Daoy (cell line): ENCODE results near the gene VWA8. TPM values are rescaled to one million over a fixed set of nuclear protein-coding genes. Genes with fewer than 3 reads are reported as not detected.

ENCODE experiments used
- DNase-seq: peaks from one replicate; pipeline ENCODE4 v3.0.0-alpha.2; 2015; ENCODE audit warnings: low read depth
- total RNA-seq: library from RNA; depleted of rRNA; stranded (reverse); fragments of >200 nt; shearing (Covaris generic); gene quantifications from 2 replicates; pipeline ENCODE4 v1.2.3, GENCODE V29; 2014

Gene VWA8
- total RNA-seq, 1 experiment from 2014 or later, result 10.1 TPM

GRCh38 chr13:41614671-41615527 lies 346.0 kb downstream of the VWA8 start:
- no peak for DNase-seq

DNA sequence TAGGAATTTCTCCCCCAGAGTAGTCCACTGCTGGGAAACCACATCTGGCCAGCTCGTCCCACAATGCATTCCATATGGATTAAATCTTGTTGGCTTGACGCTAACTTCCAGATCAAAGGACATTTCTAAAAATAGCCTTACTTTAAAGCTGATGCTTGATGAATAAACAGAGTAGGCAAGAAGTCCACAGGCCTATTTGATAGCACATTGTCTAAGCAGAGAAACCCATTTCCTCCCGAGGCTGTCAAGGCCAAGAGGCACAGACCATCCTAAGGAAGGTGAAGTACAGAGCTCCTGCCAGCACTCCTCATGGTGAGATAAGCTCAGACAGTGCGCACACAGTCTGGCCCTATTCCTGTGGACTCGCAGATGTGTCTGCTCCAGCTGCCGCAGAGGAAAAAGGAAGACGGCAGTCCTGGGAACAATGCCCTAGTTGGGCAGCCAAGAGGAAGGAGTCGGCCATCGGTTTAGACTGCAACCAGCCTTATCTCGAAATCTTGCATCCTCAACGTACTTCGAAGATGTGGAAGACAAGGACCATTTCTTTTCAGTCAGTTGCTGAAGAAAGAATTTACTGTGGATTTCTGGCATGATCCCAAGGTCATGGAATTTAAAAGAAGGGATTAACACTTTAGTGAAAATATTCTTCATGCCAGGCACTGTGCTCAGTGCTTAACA lies 346.8 kb downstream of the VWA8 start:
- DNase-seq, result no peak

DNA sequence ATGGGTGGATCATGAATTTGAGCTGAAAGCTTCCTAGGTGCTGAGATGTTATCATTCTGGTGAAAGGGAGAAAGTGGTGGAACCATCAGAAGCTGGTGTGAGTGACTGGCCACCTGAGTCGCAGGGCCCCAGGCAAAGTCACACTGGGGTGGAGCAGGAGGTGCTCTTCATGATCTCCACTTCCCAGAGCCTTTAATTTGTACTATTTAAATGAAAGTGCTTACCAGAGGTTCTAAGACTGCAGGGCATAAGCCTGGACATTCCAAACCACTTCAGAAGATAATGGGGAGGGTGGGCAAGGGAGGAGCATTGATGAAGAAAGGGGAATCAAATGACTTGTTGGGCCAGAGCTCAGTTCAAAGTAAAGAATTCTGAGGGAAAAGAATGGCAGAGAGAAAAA lies 347.4 kb downstream of the VWA8 start:
- DNase-seq, result no peak

GRCh38 chr13:41611385-41611784 lies 349.5 kb downstream of the VWA8 start:
- DNase-seq, result no peak

GRCh38 chr13:41610404-41610803 lies 350.5 kb downstream of the VWA8 start:
- peak; percentile 48 for DNase-seq

- no peak for DNase-seq
These were observed 351.1 kb downstream of the VWA8 start for GRCh38 chr13:41609828-41610227.

DNA sequence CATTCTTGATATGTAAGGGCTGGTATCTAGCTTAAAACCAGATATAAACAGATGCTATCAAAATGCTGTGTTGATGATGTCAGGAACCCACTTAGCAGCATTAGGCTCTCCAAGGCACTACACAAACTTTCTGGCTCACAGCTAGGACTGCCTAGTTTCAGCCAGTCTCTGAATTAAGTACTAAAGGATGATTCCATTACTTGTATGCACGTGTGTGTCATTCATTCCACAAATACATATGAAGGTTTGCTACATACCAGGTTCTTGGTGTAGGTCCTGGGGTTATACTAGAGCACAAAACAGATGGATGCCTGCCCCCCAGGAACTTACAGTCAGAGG lies 352.1 kb downstream of the VWA8 start:
- no peak for DNase-seq

GRCh38 chr13:41608111-41608838 lies 352.6 kb downstream of the VWA8 start:
- DNase-seq, result no peak

DNA sequence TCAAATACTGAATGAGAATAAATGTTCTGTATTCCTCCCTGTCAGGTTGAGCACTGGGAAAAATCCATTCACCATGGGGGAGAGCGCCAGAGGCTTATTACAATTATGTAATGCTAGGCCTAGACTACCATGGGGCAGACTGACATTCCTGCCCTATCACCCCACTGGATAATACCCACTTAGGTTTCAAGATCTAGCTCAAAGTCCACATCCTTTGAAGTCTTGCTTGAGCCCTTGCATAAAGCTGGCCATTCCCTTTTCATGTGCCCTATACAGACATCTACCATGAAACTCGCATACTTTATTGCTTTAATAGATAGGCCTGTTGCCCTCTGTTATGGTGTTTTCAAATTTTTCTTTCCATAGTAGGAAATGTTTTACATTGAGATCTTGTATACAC lies 354.3 kb downstream of the VWA8 start:
- no peak for DNase-seq

GRCh38 chr13:41605319-41606285 lies 355.3 kb downstream of the VWA8 start:
- no peak for DNase-seq

- DNase-seq, result peak; percentile 67
These were observed 357.0 kb downstream of the VWA8 start for GRCh38 chr13:41603917-41604316.

DNA sequence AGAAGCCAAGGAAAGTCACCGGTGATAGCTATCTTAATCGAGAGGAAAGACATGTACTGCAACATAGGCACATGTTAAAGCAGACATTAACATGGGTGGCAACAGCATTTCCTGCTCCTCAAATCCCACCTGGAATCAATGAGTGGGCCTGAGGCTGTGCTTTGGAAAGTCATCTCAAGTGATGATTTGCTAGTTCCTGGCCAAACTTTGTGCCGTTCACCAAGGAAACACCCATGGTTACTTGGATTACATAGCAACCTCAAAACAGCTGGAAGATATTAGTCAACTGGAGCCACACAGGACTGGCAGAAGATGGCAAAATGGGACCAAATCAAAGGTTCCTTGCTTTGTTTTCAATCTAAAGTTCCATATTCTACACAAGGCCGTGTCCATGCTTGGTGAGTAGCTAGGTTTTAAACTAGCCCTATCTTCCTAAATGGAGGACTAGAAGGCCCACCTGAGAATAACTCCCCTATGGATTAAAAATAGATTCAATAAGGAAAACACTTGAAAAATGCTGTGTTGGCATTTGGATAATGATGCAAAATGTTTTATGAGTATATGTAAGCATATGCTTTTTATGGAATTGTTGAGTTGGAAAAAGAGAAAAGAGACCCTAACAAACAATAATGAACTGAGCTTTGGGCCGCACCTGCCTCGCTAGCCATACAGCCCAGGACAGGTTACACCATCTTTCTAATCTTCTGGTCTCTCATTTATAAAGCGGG lies 359.0 kb downstream of the VWA8 start:
- no peak for DNase-seq

DNA sequence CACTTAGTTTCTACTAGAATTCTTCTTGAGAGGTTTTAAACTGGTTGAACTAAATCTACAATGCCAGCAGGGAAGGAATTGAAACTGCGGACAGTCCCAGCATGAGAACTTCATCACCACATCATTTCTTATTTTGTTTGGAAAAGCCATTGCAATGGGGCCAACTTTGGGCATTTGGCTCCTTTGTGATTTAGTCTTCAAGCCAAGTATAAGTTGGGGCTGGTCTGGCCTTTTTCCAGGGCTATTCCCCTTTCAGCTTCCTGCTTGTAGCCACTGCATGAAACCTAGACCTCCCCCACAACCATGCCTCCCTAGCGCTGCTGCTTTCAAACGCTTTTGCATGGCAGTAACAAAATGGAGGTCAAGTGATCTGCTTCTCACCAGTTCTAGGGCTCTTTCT lies 361.3 kb downstream of the VWA8 start:
- no peak for DNase-seq

DNA sequence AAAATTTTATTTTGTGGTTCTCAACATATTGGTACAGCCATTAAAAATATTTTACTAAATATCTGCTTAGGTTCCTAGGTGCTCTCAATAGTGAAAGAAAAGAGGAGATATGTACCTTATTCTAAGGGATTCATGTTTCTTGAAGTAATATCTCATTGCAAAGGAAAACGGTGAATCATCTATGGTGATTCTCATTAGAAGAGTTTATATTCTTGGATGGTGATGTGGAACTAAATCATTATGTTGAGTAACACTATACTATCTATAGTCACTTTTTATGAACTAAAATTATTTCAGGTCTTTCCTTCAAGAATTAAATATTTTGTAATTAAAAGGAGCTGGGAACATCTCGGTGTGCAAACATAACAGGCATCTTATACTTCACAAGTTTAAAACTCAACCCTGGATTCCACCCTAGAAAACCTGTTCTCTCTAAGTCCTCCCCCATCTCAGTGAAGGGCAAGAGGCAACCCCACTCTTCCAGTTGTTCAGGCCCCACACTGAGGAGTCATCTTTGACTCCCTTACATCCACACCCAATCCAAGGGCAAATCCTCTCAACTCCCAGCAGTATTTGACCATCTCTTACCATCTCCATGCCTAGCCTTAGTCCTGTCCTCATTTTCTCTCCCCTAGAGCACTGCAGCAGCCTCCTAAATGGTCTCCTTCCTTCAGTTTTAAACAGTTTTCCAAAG lies 363.4 kb downstream of the VWA8 start:
- no peak for DNase-seq

DNA sequence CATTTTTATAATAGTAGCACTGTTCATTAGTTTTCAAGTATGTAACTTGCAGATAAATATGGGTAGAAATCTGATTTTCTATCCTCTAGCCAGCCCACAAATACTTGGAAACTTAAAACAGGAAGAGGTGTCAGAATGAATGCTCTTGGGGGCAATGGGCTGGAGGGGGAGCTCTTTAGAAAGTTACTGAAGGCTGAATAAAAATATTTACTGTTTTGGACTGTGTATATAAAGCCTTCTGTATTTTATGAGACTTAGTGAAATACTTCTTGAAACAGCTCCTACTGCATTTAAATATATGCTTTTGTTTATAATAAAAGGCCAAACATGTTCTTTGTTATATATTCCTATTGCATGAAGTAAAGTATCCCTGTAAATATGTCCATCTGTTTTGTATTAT lies 364.7 kb downstream of the VWA8 start:
- no peak for DNase-seq

GRCh38 chr13:41595298-41595697 lies 365.6 kb downstream of the VWA8 start:
- no peak for DNase-seq

DNA sequence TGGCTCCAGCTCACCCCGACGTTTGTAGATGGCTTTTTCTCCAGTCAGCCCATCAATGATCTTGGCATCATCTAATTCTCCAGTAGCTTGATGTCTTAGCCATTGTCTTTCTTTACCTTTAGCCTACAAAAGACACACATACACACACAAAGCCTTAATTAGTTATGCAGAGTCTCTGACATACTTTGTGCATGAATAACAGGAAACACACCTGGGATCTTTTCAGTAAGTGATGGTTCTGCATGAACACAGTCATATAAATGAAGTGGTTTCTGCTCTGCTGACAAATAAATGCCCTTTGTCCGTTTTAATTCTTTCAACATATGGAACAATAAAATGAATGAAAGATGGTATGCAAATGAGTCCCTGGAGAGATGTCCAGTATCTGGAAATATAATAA lies 370.3 kb downstream of the VWA8 start:
- DNase-seq, result no peak

DNA sequence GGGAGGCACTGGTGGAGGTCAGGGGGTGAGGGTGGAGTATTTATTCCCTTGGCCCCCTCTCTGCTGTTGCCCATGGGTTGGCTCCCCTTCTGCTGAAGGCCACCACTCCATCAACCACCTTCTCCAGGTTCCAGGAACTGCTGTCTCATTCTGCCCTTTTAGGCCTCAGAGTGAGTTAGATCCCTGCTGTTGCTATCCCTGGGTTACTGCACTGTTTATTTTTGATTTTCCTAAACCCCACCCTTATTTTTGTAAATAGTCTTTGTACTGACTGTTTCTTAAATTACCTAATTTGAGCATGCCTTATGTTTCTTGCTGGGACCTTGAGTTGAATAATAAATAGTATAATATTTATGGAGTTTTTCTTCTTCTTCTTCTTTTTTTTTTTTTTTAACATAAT lies 370.8 kb downstream of the VWA8 start:
- no peak for DNase-seq

GRCh38 chr13:41589434-41589833 lies 371.5 kb downstream of the VWA8 start:
- no peak for DNase-seq

DNA sequence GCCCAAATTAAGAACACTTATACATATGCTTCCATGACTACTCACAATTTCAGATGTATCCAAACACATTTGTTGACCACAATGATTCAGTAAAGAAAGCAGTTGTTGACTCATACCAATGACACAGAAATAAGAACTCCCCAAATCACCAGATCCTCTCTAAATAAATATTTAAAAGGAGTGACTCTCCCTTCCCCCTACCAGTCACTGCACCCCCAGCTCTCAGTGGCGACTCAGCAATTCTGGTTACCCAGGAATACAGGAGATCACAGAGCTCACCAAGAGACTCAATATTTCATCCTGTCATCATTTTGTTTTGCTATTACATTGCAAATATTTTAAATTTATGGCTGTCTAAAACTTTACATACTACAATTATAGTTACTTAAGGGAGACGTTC lies 372.0 kb downstream of the VWA8 start:
- peak; percentile 67 for DNase-seq
